Adrenal gland (tissue), 5 donors: ENCODE data around the gene SCN8A.

ENCODE experiments used
- CTCF ChIP-seq, 6 experiments: fragments of 450-650 bp in 4 of 6; fragments of 200-600 bp in 2 of 6; sonication (generic) in 1 of 6; IDR thresholded peaks; 1 replicate in 5 of 6; 2 replicates in 1 of 6; pipeline versions ENCODE4 v1.5.1 to v1.8.0; 2016 to 2021; ENCODE audit warnings: antibody characterized with exemption in 6 of 6, mild to moderate bottlenecking in 2 of 6, moderate library complexity in 1 of 6
- POLR2A ChIP-seq, 2 donors: fragments of 450-650 bp; IDR thresholded peaks; one replicate each; pipeline ENCODE4 v1.6.1; 2017; ENCODE audit warnings: antibody characterized with exemption in 2 of 2, mild to moderate bottlenecking in 2 of 2, moderate library complexity in 1 of 2
- donor health status: DM: no; HTN: no; CAD: no.

GRCh38 chr12:51823875-51824565, 233.0 kb downstream of the SCN8A start:
- TF ChIP-seq CTCF (IDR thresholded peaks at IDR 0.05): peak; percentile 23 to 53 (median 46)
- no peak for TF ChIP-seq POLR2A (IDR thresholded peaks at IDR 0.05)
